IPS-NIHi11 (cell line): ENCODE results near the gene KANK3.
"Not testable (repeated sequence)": the region's sequence is repeated elsewhere in the genome, so short reads cannot be mapped to it uniquely, and the experiment has no call there.

Experiments used
- DNase-seq: peaks from one replicate; pipeline ENCODE4 v3.0.0; 2012; ENCODE audit warnings: mixed read lengths, low spot score

Gene KANK3

DNA sequence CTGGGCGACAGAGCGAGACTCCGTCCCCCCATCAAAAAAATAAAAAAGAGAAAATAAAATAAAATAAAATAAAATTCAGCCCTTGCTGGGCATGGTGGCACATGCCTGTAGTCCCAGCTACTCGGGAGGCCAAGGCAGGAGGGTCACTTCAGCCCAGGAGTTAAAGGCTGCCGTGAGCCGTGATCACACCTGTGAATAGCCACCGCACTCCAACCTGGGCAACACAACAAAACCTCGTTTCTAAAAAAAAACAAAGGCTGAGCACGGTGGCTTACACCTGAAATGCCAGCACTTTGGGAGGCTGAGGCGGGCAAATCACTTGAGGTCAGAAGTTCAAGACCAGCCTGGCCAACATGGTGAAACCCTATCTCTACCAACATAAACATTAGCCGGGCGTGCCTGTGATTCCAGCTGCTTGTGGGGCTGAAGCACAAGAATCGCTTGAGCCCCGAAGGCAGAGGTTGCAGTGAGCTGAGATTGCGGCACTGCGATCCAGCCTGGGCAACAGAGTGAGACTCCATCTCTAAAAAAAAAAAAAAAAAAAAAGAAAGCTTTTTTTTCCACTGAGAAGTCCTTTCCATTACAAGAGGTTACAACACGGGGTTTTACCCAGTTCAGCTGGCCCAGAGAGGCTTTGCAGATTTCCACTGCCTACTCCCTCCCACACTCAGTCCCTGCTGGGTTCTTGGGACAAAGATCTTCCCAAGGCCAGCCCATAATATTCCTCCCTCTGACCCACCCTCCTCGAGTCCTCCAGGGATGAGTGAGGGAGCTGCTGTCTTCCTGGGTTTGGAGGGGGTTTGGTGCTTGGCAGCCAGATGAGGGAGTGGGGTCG lies 27.3 kb upstream of the KANK3 start:
- no peak for DNase-seq

DNA sequence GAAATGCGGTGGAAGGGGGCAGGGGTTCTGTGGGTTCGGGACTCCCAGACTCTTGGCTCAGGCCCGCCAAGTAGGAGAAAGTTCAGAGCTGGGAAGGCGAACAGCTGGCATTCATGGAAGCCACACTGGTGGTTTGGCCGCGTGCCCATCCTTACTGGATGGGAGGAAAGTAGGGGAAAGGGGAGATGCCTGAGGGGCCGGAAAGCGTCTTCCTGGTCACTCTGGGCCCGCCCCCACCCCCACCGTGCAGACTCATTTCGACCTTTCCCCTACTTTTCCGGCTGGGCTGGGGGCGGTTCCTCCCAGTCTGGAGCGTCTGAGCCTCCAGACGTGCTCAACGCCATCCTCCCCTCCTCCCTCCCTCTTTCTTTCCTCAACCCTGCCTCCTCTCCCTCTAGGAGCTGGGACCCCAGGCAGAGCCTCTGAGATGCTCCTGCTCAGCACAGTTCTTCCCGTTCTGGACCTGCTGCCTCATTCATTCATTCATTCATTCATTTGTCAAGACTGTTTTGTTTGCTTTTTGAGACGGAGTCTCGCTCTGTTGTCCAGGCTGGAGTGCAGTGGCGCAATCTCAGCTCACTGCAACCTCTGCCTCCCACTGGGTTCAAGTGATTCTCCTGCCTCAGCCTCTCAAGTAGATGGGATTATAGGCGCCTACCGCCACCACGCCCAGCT lies 24.4 kb upstream of the KANK3 start:
- peak; percentile 90 for DNase-seq

DNA sequence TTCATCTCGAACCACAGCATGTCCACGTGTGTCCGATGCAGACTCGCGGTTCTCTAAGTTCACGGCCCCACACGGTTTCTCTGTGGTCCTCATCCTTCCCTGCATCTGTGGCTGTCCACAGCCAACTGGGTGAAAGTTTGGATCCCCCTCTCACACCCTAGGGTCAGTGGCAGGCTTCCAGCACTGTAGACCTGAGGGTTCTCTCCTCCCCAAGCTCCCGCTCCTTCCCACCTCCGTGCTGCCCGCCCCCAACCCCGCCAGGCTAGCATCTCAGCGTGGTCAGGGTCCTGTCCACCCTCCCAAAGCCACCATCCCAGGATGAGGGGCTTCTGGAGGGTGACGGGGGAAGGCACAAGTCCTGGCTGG lies 23.9 kb upstream of the KANK3 start:
- no peak for DNase-seq

DNA sequence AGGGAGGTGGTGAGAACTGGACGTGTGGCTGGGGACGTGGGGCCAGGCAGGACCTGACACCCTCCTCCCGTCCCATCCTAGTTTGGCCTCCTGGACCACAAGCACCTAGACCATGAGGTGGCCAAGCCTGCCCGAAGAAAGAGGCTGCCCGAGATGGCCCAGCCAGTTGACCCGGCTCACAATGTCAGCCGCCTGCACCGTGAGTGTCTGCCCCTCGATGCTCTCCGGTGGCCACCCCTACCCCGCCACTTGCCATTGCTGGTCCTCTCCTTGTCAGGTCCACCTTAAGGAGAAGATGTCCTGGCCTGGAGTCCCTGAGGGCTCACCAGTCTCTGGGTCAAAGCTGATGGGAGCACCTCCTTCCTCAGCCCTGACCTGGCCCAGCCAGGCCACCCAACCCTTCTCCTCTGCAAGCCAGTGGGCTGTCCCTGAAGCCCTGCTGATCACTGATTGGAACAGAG lies 23.1 kb upstream of the KANK3 start:
- DNase-seq = no peak

DNA sequence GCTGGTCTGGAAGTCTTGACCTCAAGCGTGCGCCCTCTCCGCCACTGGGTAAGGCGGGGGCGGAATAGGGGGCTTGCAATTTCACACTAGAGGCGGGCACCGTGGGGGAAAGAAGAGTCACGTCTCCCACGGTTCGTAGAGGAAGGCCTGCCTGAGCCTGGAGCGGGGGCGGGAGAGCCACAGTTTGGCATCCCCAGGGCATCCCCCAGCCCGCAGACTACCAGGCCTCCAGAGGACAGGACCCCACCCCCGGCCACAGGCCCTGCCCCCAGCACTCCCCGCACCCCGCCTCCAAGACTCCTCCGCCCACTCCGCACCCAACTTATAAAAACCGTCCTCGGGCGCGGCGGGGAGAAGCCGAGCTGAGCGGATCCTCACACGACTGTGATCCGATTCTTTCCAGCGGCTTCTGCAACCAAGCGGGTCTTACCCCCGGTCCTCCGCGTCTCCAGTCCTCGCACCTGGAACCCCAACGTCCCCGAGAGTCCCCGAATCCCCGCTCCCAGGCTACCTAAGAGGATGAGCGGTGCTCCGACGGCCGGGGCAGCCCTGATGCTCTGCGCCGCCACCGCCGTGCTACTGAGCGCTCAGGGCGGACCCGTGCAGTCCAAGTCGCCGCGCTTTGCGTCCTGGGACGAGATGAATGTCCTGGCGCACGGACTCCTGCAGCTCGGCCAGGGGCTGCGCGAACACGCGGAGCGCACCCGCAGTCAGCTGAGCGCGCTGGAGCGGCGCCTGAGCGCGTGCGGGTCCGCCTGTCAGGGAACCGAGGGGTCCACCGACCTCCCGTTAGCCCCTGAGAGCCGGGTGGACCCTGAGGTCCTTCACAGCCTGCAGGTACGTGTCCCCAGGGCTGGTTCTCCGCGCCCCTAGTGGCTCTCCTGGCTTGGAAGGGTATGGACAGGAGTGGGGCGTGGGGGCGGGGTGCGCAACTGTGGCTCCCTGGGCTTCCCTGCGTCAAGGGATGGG lies 21.0 kb upstream of the KANK3 start, which contains the start of gene ANGPTL4:
Gene ANGPTL4, plus strand, starts transcription at position 353 of the 969 bp plus-strand sequence. Its CDS starts 167 bp downstream, at position 520.
- DNase-seq = peak; percentile 80

DNA sequence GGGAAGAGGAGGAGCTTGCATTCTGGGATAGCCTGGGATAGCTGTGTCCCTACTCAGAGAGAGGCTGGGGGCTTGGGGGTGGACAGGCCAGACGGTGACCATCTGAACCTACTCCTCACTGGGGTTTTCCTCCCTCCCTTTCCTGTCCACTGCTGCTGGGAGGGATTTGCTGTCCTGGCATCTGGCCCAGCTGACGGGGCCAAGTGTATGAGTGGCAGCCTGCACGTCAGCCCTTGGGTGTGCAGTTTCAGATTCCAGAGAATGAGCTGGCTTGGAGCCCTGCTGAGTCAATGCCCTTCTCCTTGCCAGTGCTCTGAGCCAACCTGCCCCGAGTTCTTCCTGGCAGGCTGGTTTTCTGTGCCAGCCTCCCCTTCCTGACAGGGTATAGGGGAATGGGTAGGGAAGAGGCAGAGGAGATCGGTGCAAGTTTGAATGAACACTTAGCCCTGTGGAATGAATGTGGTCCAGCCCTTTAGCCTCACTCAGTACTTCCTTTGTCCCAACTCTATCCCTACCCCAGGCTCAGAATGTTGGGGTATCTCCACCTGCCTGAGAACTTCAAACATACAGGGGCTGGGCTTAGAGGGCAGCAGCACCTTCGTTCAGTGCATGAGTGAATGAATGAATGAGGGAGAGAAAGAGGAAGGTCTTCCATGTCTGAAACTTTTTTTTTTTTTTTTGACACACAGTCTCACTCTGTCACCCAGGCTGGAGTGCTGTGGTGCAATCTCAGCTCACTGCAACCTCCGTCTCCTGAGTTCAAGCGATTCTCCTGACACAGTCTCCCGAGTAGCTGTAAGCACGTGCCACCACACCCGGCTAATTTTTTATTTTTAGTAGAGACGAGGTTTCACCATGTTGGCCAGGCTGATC lies 19.1 kb upstream of the KANK3 start:
- DNase-seq = peak; percentile 67

DNA sequence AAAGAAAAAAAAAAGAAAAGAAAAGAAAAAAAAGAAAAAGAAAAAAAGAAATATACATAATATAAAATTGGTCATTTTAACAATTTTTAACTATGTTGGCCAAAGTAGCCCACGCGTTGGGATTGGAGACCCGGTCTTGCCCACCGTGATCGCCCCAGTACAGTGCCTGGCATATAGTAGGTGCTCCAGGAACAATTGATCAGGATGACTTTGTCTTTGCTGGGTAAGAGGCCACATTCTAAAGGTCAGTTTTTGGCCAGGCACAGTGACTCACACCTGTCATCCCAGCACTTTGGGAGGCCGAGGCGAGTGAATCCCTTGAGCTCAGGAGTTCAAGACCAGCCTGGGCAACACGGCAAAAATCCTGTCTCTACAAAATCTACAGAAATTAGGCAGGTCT lies 17.1 kb upstream of the KANK3 start:
- DNase-seq = no peak

DNA sequence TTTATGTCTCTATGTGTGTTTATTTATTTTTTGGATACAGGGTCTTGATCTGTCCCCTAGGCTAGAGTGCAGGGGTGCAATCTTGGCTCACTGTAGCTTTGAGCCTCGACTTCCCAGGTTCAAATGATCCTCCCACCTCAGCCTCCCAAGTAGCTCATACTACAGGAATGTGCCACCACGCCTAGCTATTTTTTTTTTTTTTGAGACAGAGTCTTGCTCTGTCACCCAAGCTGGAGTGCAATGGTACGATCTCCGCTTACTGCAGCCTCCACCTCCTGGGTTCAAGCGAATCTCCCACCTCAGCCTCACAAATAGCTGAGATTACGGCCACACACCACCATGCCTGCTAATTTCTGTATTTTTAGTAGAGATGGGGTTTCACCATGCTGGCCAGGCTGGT lies 15.9 kb upstream of the KANK3 start:
- DNase-seq = no peak

DNA sequence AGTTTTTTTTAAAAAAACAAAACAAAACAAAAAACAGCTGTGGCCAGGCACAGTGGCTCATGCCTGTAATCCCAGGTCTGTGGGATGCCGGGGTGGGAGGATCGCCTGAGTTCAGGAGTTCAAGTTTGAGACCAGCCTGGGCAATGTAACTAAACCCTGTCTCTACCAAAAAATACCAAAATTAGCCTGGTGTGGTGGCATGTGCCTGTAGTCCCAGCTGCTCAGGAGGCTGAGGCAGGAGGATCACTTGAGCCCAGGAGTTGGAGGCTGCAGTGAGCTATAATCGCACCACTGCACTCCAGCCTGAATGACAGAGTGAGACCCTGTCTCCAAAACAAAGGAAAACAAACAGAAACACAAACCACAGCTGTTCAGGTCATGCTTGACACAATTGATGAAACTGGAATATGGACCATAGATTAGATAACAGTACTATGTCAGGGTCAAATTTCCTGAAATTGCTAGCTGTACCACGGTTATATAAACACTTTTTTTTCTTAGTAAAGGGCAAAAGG lies 14.0 kb upstream of the KANK3 start:
- no peak for DNase-seq

DNA sequence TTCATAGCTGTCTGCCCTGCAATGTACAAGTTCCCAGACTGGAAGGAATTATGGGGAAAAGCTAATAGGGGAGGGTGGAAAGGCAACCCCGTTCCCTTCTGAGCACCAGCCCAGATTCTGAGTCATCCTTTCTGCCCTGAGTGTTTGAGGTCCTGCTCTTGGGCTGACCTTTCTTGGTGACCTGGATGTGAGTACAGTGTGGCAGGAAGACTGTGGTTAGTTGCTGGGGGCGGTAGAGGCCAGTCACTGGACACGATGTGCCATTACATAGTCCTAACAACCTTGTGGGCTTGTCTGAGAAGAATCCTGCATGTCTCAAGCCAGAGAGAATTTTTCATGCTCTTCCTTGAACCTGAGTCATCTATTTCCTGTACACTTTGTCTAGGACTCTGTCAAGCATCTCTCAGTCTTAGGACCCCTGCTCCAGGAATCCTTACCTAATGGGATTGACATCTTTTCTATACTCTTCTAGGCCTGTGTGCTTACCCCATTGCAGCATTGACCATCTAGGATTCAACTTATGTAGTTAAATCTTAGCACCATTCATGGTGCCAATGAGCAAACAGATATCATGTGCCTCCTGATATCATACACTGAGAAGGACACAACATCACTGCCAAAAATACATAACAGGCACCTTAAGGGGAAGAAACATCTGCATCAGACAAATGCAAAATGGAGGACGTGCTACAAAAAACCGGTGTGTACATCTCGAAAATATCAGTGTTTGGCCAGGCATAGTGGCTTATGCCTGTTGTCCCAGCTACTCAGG lies 12.8 kb upstream of the KANK3 start:
- DNase-seq = no peak

DNA sequence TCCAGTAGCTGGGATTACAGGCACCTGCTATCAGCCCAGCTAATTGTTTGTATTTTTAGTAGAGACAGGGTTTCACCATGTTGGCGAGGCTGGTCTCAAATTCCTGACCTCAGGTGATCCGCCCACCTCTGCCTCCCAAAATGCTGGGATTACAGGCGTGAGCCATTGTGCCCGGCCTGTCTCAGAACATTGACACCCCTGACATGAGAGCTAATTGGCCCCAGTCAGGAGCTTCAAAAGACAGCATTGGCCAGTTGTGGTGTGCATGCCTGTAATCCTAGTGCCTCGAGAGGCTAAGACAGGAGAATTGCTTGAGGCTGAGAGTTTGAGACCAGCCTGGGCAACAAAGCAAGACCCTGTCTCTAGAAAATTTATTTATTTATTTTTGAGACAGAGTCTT lies 9.8 kb upstream of the KANK3 start:
- not testable (repeated sequence) for DNase-seq

DNA sequence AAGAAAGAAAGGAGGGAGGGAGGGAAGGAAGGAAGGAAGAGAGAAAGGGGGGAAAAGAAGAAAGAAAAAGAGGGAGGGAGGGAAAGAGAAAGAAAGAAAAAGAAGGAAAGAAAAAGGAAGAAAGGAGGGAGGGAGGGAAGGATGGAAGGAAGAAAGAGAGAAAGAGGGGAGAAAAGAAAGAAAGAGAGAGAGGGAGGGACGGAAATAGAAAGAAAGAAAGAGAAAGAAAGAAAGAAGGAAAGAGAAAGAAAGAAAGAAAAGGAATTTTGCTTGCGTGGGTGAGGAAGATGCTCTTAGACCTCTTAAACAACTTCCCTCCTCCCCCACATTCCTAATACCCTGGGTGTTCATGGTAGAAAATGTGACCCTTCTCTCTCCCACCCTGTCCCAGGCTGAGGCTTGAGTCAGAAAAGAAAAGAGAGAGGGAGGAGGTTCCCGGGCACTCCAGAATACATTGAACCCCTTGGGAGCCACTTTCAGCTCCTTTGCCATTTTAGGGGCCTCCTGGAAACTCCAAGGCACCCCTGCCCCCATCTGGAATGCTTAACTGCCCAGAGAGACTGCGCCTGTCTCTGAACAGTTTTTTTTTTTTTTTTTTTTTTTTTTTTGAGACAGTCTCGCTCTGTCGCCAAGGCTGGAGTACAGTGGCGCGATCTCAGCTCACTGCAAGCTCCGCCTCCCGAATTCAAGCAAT lies 9.2 kb upstream of the KANK3 start:
- no peak for DNase-seq

DNA sequence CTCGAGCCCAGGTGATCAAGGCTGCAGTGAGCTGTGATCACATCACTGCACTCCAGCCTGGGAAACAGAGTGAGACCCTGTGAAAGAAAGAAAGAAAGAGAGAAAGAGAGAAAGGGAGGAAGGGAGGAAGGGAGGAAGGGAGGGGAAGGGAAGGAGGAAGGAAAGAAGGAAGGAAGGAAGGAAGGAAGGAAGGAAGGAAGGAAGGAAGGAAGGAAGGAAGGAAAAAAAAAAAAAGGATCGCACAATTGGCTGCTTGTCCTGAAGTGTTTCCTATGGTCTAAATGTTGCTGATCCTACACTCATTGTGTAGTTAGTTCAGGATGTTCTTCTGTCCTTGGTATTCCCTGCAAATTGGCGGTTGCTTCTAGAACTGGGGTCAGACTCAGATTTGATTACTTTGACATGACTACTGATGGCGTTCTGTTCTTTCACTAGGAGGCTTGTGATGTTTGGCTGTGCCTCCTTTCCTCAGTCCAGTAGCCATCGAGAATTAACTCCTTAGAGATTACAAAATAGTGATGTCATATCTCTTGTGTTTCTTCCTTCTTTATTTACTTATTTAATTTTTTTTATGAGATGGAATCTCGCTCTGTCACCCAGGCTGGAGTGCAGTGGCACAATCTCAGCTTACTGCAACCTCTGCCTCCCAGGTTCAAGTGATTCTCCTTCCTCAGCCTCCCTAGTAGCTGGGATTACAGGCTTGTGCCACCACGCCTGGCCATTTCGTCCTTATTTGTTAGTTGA lies 6.7 kb upstream of the KANK3 start:
- not testable (repeated sequence) for DNase-seq

DNA sequence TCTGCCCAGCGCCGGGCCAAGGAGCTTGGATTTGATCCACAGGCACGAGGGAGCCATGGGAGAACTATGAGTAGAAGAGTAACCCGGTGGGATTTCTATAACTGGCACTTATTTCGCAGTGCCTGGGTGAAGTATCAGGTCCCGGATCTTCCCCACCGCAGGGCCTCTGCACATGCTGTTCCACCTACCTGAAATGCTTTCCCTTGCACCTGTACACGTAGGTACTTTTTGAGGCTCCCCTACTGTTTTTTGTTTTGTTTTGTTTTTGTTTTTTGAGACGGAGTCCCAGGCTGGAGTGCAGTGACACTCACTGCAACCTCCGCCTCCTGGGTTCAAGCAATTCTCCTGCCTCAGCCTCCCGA lies 402 bp upstream of the KANK3 start:
- DNase-seq = no peak

DNA sequence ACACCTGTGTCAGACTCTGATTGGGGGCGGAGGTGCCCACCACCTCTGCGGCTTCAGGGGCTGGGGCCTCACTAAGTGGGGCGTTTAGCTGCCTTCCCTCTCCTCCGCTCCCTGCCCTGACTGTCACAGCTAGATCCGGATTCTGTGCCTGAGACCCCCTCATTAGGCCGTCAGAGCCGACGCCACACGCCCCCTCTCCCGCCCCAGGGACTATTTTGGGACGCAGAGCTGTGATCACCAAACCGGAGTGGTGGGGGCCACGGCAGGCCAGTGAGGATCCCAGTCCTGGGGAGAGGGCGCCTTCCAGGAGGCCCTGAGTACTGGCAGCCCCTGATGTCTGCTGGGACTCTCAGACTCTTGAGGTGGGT lies 762 bp downstream of the KANK3 start:
- peak; percentile 24 for DNase-seq

DNA sequence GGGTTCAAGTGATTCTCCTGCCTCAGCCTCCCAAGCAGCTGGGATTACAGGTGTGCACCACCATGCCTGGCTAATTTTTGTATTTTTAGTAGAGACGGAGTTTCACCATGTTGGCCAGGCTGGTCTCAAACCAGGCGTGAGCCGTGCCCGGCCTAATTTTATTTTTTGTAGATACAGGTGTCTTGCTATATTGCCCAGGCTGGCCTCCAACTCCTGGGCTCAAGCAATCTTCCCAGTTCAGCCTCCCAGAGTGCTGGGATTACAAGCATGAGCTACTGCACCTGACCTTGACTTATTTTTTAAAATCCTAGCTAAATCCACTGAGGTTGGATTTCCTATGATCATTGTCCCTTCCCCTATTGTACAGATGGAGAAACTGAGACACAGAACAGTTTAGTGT lies 1.6 kb downstream of the KANK3 start:
- DNase-seq = not testable (repeated sequence)

DNA sequence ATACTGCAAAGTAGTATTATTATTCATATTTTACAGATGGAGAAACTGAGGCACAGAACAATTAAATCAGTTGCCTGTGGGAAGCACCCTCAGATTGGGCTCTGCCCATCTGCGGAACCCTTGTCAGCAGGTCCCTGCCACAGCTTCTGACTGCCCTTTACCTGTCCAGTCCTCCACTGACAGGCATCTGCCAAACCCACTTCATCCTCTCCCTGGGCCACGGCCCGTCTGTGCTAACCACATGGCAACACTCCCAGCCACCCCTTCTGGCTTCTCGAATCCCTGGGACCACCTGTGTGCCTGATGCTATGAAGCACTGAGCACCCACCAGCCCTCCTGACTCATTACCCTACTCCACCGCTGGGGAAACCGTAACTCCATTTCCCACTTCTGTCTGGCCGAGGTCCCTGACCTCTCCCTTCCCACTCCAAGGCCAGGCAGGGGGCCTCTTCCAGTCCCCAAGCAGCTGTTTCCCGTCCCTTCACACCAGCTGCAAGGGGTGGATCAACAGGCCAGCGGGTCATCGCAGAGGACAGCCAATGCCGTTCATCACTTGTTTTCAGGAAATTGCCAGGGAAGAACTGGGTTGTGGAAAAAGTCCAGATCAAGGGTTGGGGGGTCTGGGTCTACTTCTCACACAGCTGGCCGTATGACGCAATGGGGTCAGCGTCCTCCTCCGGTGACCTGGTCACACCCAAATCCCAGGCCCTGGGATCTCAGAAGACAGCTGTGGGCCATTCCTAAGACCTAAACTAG lies 2.5 kb downstream of the KANK3 start:
- peak; percentile 37 for DNase-seq

DNA sequence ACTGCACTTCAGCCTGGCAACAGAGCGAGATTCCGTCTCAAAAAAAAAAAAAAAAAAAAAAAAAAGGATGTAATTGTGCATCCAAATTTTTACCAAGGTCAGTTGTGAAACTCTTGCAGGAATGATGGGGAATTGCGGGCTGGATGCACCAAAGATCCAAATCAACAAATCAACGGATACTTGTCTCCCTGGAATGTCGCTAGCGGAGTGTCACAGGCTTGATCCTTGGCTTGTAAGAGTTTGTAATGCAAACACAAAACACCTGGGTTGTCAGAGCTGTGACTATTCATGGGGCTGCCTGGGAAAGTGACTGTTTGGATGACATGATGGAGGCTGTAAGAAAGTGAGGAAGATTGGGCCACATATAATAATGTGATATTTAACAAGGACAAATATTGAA lies 4.2 kb downstream of the KANK3 start:
- no peak for DNase-seq
